Activated naive CD4-positive, alpha-beta T cell treated with anti-CD3 and anti-CD28 coated beads, Interleukin-2, amount 10 ng/mL, durations not matched to agents 7 days and 5 days (primary cell): Measurements from ENCODE around the gene MTMR2.
A peak's percentile ranks its signal among the peaks of the same experiment; 100 is the strongest.

Experiments used
- CTCF ChIA-PET: fragments of 350-600 bp; sonication (Branson Sonifier 250); formaldehyde crosslinking; loops from one replicate; lab custom pipeline; 2021; ENCODE audit warnings: antibody characterized with exemption; lab: Charles Lee
- DNase-seq: peaks from one replicate; pipeline ENCODE4 v3.0.0-alpha.2; 2020
- H3K27ac Mint-ChIP-seq: one replicate; pipeline ENCODE4 v1.8.0; 2021; ENCODE audit warnings: mild to moderate bottlenecking, moderate library complexity, mixed read lengths
- H3K27me3 Mint-ChIP-seq: one replicate; pipeline ENCODE4 v1.8.0; 2021; ENCODE audit warnings: mild to moderate bottlenecking, mixed read lengths
- H3K36me3 Mint-ChIP-seq: one replicate; pipeline ENCODE4 v1.8.0; 2021; ENCODE audit warnings: mixed read lengths
- H3K4me1 Mint-ChIP-seq: one replicate; pipeline ENCODE4 v1.8.0; 2021; ENCODE audit warnings: mixed read lengths
- H3K4me3 Mint-ChIP-seq: one replicate; pipeline ENCODE4 v1.8.0; 2021; ENCODE audit warnings: mild to moderate bottlenecking, moderate library complexity, mixed read lengths
- H3K9me3 Mint-ChIP-seq: one replicate; pipeline ENCODE4 v1.8.0; 2021; ENCODE audit warnings: mixed read lengths

The MTMR2 gene

DNA sequence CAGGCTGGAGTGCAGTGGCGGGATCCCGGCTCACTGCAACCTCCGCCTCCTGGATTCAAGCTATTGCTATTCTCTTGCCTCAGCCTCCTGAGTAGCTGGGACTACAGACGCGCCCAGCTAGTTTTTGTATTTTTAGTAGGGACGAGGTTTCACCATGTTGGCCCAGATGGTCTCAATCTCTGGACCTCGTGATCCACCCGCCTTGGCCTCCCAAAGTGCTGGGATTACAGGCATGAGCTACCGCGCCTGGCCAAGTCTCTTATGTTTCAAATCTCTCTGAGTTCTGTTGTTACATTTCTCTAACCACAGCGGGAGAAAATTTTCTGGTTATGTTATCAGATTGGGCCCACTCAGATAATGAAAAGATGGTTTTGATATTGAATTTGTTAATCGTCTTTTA, 123.5 kb downstream of the MTMR2 start:
- no peak for DNase-seq
- Mint-ChIP-seq H3K27me3 (no peaks in the 10 kb centered on the region), H3K27ac (no peak overlapping the region), H3K9me3 (no peaks in the 10 kb centered on the region), H3K36me3 (peaks cover 36% of the 10 kb centered on the region), H3K4me1 (peaks cover 2% of the 10 kb centered on the region), H3K4me3 (no peak overlapping the region)
- CTCF ChIA-PET: no interaction called here

- Mint-ChIP-seq H3K4me3 (no peak overlapping the region), H3K27ac (no peak overlapping the region), H3K27me3 (no peaks in the 10 kb centered on the region), H3K9me3 (no peaks in the 10 kb centered on the region), H3K36me3 (peaks cover 34% of the 10 kb centered on the region), H3K4me1 (peaks cover 6% of the 10 kb centered on the region)
- CTCF ChIA-PET: no interaction called here
- DNase-seq: no peak
These were observed 124.4 kb downstream of the MTMR2 start for GRCh38 chr11:95799546-95799945.

DNA sequence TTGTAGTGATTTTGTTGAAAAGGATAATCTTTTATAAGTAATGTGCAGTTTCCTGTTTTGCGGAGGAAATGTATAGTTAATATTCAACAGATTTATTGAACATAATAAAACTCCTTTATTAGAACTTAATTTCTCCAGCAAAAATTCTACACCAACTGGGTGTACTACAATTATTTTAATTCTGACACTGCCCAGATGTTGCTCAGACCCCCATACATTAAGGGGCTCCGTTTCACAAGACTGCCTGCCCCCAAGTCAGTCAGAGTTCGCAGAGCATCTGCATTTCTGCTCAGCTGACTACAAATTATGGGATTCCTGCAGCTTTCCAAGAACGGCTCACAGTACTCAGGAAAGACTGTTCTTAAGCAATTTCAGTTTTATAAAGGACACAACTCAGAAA, 127.4 kb downstream of the MTMR2 start:
- no peaks in the 10 kb centered on the region for H3K27me3 Mint-ChIP-seq
- DNase-seq: no peak
- CTCF ChIA-PET: no interaction called here
- peaks cover 32% of the 10 kb centered on the region for H3K4me1 Mint-ChIP-seq
- H3K4me3 Mint-ChIP-seq: no peak overlapping the region
- H3K27ac Mint-ChIP-seq: no peak overlapping the region
- no peaks in the 10 kb centered on the region for H3K9me3 Mint-ChIP-seq
- H3K36me3 Mint-ChIP-seq: peaks cover 40% of the 10 kb centered on the region

- DNase-seq: no peak
- no peaks in the 10 kb centered on the region for H3K27me3 Mint-ChIP-seq
- no peaks in the 10 kb centered on the region for H3K9me3 Mint-ChIP-seq
- peaks cover 34% of the 10 kb centered on the region for H3K4me1 Mint-ChIP-seq
- no peak overlapping the region for H3K4me3 Mint-ChIP-seq
- no peak overlapping the region for H3K27ac Mint-ChIP-seq
- CTCF ChIA-PET: interaction anchor here (0.8 kb wide), 1 partner anchor 35 kb away, joined by 4 read pairs; no protein-coding TSS in a partner anchor
- H3K36me3 Mint-ChIP-seq: peaks cover 39% of the 10 kb centered on the region
These were observed 128.1 kb downstream of the MTMR2 start for GRCh38 chr11:95795627-95796295.

DNA sequence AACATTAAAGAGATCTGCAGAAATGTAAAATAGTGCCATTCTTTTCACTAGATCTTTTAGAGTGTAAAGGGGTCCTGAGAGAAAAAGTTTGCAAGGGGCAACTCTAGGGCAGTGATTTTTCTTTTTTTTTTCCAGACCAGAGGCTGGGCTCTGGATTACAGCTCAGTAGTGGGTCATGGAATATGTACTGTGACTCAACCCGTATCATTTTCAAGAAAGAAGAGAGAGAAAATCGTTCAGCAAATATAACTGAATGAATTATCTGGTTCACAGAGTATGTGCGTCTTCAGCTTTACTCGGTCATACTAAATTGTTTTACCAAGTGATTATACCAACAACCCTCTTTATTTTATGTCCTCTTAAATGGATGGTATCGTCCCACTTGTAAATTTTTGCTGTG, 129.8 kb downstream of the MTMR2 start:
- Mint-ChIP-seq H3K4me1 (peaks cover 34% of the 10 kb centered on the region), H3K36me3 (peaks cover 25% of the 10 kb centered on the region), H3K27me3 (no peaks in the 10 kb centered on the region), H3K9me3 (no peaks in the 10 kb centered on the region), H3K4me3 (no peak overlapping the region), H3K27ac (no peak overlapping the region)
- CTCF ChIA-PET: interaction anchor here (0.6 to 1.3 kb wide), 2 partner anchors 11 to 533 kb away, joined by 4 read pairs; no protein-coding TSS in a partner anchor
- no peak for DNase-seq

- Mint-ChIP-seq H3K4me1 (peaks cover 41% of the 10 kb centered on the region), H3K4me3 (no peak overlapping the region), H3K27ac (no peak overlapping the region), H3K27me3 (no peaks in the 10 kb centered on the region), H3K36me3 (peaks cover 29% of the 10 kb centered on the region), H3K9me3 (no peaks in the 10 kb centered on the region)
- no peak for DNase-seq
- CTCF ChIA-PET: interaction anchor here (1.2 to 4.9 kb wide), 2 partner anchors 601 to 639 kb away, joined by 5 to 45 read pairs; no protein-coding TSS in a partner anchor
These were observed 130.8 kb downstream of the MTMR2 start for GRCh38 chr11:95793116-95793515.

DNA sequence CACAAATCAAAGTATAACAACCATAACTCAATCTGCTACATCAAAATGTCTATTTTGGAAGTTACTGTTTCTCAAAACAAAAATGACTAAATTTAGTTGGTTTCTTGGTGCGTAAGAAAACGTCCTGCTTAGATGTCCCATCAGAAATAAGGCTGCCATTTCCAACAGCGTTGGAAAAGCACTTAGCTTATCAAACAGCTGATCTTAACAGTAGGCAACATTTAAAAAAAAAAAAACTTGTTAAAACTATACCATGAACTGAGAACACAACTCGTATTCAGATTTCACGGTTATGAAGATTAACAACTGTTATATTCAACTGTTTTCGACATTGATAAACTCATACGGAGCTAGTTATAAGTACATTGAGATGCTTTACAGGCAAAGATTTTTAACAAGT, 131.2 kb downstream of the MTMR2 start:
- peak overlapping the region; percentile 14 for H3K4me3 Mint-ChIP-seq
- H3K27ac Mint-ChIP-seq: no peak overlapping the region
- peaks cover 45% of the 10 kb centered on the region for H3K4me1 Mint-ChIP-seq
- peaks cover 33% of the 10 kb centered on the region for H3K36me3 Mint-ChIP-seq
- H3K9me3 Mint-ChIP-seq: no peaks in the 10 kb centered on the region
- H3K27me3 Mint-ChIP-seq: no peaks in the 10 kb centered on the region
- CTCF ChIA-PET: interaction anchor here (1.2 to 4.9 kb wide), 2 partner anchors 601 to 639 kb away, joined by 5 to 45 read pairs; no protein-coding TSS in a partner anchor
- no peak for DNase-seq

DNA sequence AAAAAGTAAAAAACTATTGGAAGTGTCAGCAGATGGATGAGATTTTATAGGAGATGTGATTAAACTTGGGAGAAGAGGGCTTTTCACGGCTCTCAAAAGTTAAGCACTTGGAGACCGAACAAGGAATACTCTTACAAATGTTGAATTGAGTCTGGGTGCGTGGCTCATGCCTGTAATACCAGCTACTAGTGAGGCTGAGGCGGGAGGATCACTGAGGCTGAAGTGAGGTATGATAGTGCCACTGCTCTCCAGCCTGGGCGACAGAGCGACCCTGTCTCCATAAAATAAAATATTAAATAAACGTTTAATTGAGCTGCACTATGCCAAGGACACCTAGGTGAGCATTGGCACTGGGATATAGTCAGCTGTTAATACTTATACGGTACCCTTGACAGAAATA, 131.7 kb downstream of the MTMR2 start:
- Mint-ChIP-seq H3K4me1 (peaks cover 50% of the 10 kb centered on the region), H3K4me3 (peak overlapping the region; percentile 96), H3K27ac (peak overlapping the region; percentile 100), H3K27me3 (no peaks in the 10 kb centered on the region), H3K9me3 (no peaks in the 10 kb centered on the region), H3K36me3 (peaks cover 37% of the 10 kb centered on the region)
- CTCF ChIA-PET: interaction anchor here (0.9 to 4.9 kb wide), 5 partner anchors 44 to 638 kb away, joined by 3 to 45 read pairs (median 5); no protein-coding TSS in a partner anchor
- no peak for DNase-seq

DNA sequence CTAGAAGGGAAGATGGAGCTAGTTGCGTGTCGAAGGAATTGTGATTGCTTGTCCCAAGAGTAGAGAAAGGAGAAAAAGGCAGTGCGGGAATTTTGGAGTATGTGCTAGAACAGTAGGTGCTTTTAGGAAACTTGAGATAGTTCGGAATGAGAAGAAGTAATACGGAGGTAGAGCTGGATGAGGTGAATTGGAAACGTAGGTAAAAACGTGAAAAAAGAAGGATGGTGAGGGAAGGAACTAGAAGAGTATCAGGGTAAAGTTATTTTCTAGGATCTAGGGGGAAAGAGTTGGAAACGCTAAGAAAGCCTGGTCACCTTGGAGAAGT, 132.2 kb downstream of the MTMR2 start:
- CTCF ChIA-PET: interaction anchor here (0.9 to 4.9 kb wide), 6 partner anchors 44 to 638 kb away, joined by 3 to 45 read pairs (median 3); no protein-coding TSS in a partner anchor
- peaks cover 54% of the 10 kb centered on the region for H3K4me1 Mint-ChIP-seq
- H3K27ac Mint-ChIP-seq: peak overlapping the region; percentile 100
- peak overlapping the region; percentile 96 for H3K4me3 Mint-ChIP-seq
- peaks cover 38% of the 10 kb centered on the region for H3K36me3 Mint-ChIP-seq
- no peak for DNase-seq
- H3K9me3 Mint-ChIP-seq: no peaks in the 10 kb centered on the region
- no peaks in the 10 kb centered on the region for H3K27me3 Mint-ChIP-seq

DNA sequence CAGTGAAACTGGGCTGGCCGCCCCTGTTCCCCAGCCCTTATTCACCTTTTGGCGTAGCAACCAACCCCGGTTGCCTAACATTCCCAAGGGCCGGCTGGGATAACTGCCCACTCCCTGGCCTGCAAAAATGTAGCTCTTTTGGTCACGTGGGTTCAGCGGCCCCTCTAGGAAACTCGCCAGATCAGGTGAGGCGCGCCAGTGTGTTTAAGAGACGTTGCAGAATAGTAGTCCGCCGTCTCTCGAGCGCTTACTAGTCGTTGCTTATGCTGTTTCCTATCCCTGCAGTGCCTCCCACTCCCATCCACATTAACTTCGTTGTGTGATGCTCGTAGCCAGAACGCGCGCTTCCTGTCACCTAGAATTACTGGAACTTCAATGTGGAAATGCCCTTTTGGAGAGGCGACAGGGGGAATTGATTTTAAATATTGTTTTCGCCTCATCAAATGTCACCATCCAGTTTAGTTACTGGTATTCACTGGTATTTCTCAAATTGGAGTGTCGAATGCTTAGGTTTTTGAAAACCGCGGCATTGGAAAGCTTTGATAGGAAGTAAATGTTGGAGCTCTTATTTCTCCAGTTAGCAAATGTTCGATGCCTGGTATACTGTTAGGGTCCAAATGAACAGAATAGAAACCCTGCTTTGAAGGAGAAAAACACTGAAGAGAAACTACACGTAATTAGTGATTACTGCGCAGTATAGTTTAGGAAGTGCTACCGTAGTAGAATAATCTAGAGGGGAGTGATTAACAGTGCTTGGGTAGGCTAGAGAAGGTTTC, 132.8 kb downstream of the MTMR2 start:
- Mint-ChIP-seq H3K4me1 (peaks cover 59% of the 10 kb centered on the region), H3K36me3 (peaks cover 42% of the 10 kb centered on the region)
- DNase-seq: peak; percentile 75

DNA sequence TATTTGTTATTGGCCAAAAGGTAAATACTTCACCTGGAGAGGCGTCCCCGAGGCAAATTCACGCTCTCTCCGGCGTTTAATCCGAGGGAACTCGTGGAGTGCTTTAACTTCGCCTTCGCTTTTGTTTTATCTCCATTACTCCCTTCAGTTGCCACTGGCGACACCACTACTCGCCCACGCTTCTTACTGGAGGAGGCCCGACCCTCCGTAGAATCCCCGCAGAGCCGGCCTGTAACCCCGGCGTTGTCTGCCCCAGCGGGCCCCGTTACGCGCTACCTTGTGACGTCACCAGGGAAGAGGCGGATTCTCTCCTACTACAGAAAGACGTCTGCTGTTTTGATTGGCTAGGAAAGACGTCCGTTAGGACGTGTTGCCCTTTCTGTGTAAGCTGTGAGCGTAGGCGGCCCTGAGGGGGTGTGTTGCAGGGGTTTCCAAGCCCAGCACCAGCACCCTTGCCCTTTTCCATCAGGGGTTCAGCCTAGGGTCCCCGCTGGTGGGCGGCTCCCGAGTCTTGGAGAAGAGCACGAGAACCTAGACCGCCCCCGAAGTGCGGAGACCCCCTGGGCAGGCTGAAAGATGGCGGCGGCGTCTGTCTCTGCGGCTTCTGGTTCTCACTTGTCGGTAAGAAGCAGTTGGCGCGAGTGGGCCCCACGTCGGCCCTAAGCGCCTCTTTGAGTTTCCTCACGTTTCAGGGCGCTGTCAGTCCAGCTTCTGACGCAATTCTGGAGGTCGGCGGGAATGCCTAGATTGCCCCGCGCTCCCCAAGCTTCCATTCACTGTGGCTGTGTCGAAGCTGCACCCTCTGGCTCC, 133.6 kb downstream of the MTMR2 start, which contains the start of gene CEP57:
Gene CEP57, plus strand, starts transcription at position 376 of the 810 bp plus-strand sequence. Its CDS starts 201 bp downstream, at position 577.
- peak; percentile 97 for DNase-seq
- H3K36me3 Mint-ChIP-seq: peaks cover 44% of the 10 kb centered on the region
- H3K27ac Mint-ChIP-seq: peak within 1 kb of the TSS; percentile 100
- H3K4me1 Mint-ChIP-seq: peaks cover 63% of the 10 kb centered on the region
- no peaks in the 10 kb centered on the region for H3K9me3 Mint-ChIP-seq
- peak within 1 kb of the TSS; percentile 96 for H3K4me3 Mint-ChIP-seq
- CTCF ChIA-PET: interaction anchor here (0.6 to 4.9 kb wide), 8 partner anchors 26 to 636 kb away, joined by 3 to 45 read pairs (median 4); partner anchors contain the start of gene MAML2
- H3K27me3 Mint-ChIP-seq: no peaks in the 10 kb centered on the region

More for the DNA sequence above, 132.8 kb downstream of the MTMR2 start:
- peak overlapping the region; percentile 100 for H3K27ac Mint-ChIP-seq
- H3K27me3 Mint-ChIP-seq: no peaks in the 10 kb centered on the region
- CTCF ChIA-PET: interaction anchor here (0.6 to 4.9 kb wide), 8 partner anchors 45 to 637 kb away, joined by 3 to 45 read pairs (median 3); partner anchors contain the start of gene MAML2
- H3K4me3 Mint-ChIP-seq: peak overlapping the region; percentile 96
- no peaks in the 10 kb centered on the region for H3K9me3 Mint-ChIP-seq

DNA sequence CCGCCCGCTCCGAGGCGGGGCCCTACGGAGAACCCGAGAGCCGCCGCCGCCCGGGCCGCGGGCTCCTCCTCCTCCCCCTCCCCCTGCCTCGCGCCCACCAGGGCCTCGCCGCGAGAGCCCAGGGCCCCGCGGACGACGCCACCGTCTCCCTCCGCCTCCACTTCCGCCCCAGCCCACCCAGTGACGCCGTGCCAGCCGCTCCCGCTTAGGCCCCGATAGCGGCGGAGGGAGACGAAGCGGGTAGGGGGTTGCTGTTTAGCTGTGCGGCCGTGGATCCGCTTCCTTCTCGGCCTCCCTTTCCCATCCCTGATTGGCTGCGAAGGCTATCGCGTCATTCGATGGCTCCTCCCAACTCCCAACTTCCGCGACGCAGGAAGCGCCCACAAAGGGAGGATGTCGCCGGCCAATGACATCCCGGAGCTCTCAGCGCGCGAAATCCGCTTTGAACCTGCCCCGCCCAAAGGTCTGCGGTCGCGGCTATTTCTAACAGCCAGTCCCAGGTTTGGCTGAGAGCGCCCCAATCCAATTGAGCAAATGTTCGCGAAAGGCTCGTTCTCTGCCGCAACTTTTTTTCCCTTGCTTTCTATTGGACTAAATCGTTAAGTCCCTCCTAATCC, 134.3 kb downstream of the MTMR2 start, which contains the start of gene FAM76B:
Gene FAM76B, minus strand, starts transcription at position 277 of the 617 bp plus-strand sequence. CDS start 304 bp downstream, outside the sequence.
- H3K36me3 Mint-ChIP-seq: peaks cover 50% of the 10 kb centered on the region
- H3K4me1 Mint-ChIP-seq: peaks cover 62% of the 10 kb centered on the region
- H3K27me3 Mint-ChIP-seq: no peaks in the 10 kb centered on the region
- peak; percentile 98 for DNase-seq
- H3K9me3 Mint-ChIP-seq: no peaks in the 10 kb centered on the region
- peak within 1 kb of the TSS; percentile 96 for H3K4me3 Mint-ChIP-seq
- H3K27ac Mint-ChIP-seq: peak within 1 kb of the TSS; percentile 100
- CTCF ChIA-PET: interaction anchor here (1.1 to 4.9 kb wide), 5 partner anchors 25 to 636 kb away, joined by 3 to 45 read pairs (median 5); partner anchors contain the start of gene MAML2
